Measurements from ENCODE around the gene CDH26.

GRCh38 chr20:59972037-59972801, 14.0 kb downstream of the CDH26 start:
- TF ChIP-seq, protein P1, sequence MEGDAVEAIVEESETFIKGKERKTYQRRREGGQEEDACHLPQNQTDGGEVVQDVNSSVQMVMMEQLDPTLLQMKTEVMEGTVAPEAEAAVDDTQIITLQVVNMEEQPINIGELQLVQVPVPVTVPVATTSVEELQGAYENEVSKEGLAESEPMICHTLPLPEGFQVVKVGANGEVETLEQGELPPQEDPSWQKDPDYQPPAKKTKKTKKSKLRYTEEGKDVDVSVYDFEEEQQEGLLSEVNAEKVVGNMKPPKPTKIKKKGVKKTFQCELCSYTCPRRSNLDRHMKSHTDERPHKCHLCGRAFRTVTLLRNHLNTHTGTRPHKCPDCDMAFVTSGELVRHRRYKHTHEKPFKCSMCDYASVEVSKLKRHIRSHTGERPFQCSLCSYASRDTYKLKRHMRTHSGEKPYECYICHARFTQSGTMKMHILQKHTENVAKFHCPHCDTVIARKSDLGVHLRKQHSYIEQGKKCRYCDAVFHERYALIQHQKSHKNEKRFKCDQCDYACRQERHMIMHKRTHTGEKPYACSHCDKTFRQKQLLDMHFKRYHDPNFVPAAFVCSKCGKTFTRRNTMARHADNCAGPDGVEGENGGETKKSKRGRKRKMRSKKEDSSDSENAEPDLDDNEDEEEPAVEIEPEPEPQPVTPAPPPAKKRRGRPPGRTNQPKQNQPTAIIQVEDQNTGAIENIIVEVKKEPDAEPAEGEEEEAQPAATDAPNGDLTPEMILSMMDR (IDR thresholded peaks at IDR 0.05) = no peak
- no peak for TF ChIP-seq ZFX (IDR thresholded peaks at IDR 0.05; ENCODE audit: borderline replicate concordance)

All from 22Rv1 (cell line).